MM.1S (cell line): ENCODE results near the gene DCAF4.
A peak's percentile ranks its signal among the peaks of the same experiment; 100 is the strongest.

Experiments
- DNase-seq: peaks from one replicate; pipeline ENCODE4 v3.0.0-alpha.2; 2015
- H2AFZ ChIP-seq: fragments of 300-600 bp; sonication (generic); 2 replicates; pipeline ENCODE4 v1.6.0; 2016; ENCODE audit warnings: antibody characterized with exemption, low read length
- H3F3A ChIP-seq: fragments of 300-600 bp; sonication (generic); 2 replicates; pipeline ENCODE4 v1.6.1; 2016; ENCODE audit warnings: mild to moderate bottlenecking, antibody characterized with exemption, low read length, moderate library complexity, mixed read lengths; ENCODE audit not compliant: insufficient read depth
- H3K27ac ChIP-seq: fragments of 300-600 bp; sonication (generic); 2 replicates; pipeline ENCODE4 v1.5.1; 2016; ENCODE audit warnings: mild to moderate bottlenecking, low read length
- H3K27me3 ChIP-seq: fragments of 300-600 bp; sonication (generic); replicated peaks from 2 replicates; pipeline ENCODE4 v1.6.0; 2016; ENCODE audit warnings: low read length; ENCODE audit not compliant: insufficient read depth
- H3K36me3 ChIP-seq: fragments of 300-600 bp; sonication (generic); replicated peaks from 2 replicates; pipeline ENCODE4 v1.6.1; 2016; ENCODE audit warnings: mild to moderate bottlenecking, low read length, mixed read lengths; ENCODE audit not compliant: insufficient read depth
- H3K4me1 ChIP-seq: fragments of 300-600 bp; sonication (generic); 2 replicates; pipeline ENCODE4 v1.6.1; 2016; ENCODE audit warnings: low read length, mixed read lengths
- H3K4me2 ChIP-seq: fragments of 300-600 bp; sonication (generic); 2 replicates; pipeline ENCODE4 v1.6.0; 2016; ENCODE audit warnings: low read depth, low read length
- H3K4me3 ChIP-seq: fragments of 300-600 bp; sonication (generic); 2 replicates; pipeline ENCODE4 v1.5.1; 2016; ENCODE audit warnings: low read length, mixed read lengths
- H3K79me2 ChIP-seq: fragments of 300-600 bp; sonication (generic); 2 replicates; pipeline ENCODE4 v1.6.1; 2016; ENCODE audit warnings: mixed run types, low read length, mixed read lengths
- H3K9ac ChIP-seq: fragments of 300-600 bp; sonication (generic); 2 replicates; pipeline ENCODE4 v1.6.1; 2016; ENCODE audit warnings: low read length, mixed read lengths
- H3K9me2 ChIP-seq: fragments of 300-600 bp; sonication (generic); replicated peaks from 2 replicates; pipeline ENCODE4 v1.6.1; 2016; ENCODE audit warnings: mild to moderate bottlenecking, low read length, mixed read lengths; ENCODE audit not compliant: insufficient read depth
- H3K9me3 ChIP-seq: fragments of 300-600 bp; sonication (generic); replicated peaks from 2 replicates; pipeline ENCODE4 v1.6.1; 2016; ENCODE audit warnings: mild to moderate bottlenecking, low read length, mixed read lengths; ENCODE audit not compliant: insufficient read depth
- H4K20me1 ChIP-seq: fragments of 300-600 bp; sonication (generic); 2 replicates; pipeline ENCODE4 v1.6.1; 2016; ENCODE audit warnings: mild to moderate bottlenecking, low read length, moderate library complexity, mixed read lengths; ENCODE audit not compliant: insufficient read depth
- CTCF ChIP-seq: fragments of 300-600 bp; sonication (generic); IDR thresholded peaks from 2 replicates; pipeline ENCODE4 v1.5.1; 2016; ENCODE audit warnings: antibody characterized with exemption, low read length, mixed read lengths
- EZH2 ChIP-seq: fragments of 300-600 bp; sonication (generic); optimal IDR thresholded peaks from 2 replicates; pipeline ENCODE3; 2017; ENCODE audit warnings: low read depth, mild to moderate bottlenecking, antibody characterized with exemption, low read length, mixed read lengths
- EZH2phosphoT487 ChIP-seq: fragments of 300-600 bp; sonication (generic); IDR thresholded peaks from 2 replicates; pipeline ENCODE4 v1.6.1; 2018; ENCODE audit warnings: antibody characterized with exemption, low read length

DCAF4 gene

DNA sequence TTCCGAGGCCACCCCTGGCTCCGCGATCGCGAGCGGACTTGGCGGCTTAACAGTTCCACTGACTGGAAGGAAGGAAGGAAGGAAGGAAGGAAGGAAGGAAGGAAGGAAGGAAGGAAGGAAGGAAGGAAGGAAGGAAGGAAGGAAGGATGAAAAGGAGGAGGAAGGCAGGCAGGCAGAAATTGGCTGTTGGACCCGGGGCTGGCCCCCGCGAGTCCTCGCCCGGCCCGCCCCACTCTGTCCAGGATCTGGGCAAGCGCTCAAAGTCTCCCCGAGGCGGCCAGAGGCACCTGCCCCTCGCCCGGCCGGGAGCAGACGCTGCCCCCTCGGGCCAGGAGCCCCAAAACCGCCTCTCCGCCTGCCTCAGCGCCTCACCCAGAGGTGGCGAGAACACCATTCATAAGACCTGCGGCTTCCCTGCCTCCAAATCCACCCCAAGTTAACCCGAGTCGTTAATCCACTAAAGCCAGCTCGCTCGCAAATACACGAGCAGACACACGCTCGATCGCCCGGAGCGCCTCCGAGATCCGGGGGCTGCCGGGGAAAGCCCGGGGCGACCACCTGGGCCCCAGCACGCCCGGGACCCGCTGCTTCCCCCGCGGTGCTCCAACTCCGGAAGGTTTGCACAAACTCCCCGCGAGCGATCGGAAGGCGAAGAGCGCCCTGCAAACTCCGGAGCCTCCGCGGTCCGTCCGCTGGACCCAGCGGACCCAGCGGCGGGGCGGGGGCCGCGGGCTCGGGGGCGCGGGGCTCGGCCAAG is 33.2 kb upstream of the DCAF4 start:
- peaks cover 18% of the 10 kb centered on the region; the same call in 1 of the 2 replicates for H3K4me1 ChIP-seq
- H3K9me2 ChIP-seq = no peaks in the 10 kb centered on the region
- H2AFZ ChIP-seq = peak overlapping the region; percentile 19; the same call in 1 of the 2 replicates
- H4K20me1 ChIP-seq = no peaks in the 10 kb centered on the region
- peak overlapping the region; percentile 78; the same call in 1 of the 2 replicates for H3K27ac ChIP-seq
- H3K4me3 ChIP-seq = peak overlapping the region; percentile 80
- TF ChIP-seq EZH2phosphoT487 (no peak), EZH2 (no peak), CTCF (no peak)
- DNase-seq = peak; percentile 15
- peak overlapping the region; percentile 88; the same call in 1 of the 2 replicates for H3K4me2 ChIP-seq
- H3K27me3 ChIP-seq = no peaks in the 10 kb centered on the region
- H3K36me3 ChIP-seq = no peaks in the 10 kb centered on the region
- H3K79me2 ChIP-seq = peaks cover 57% of the 10 kb centered on the region
- H3K9me3 ChIP-seq = no peaks in the 10 kb centered on the region
- peak overlapping the region; percentile 79 for H3K9ac ChIP-seq
- peaks cover 36% of the 10 kb centered on the region for H3F3A ChIP-seq

DNA sequence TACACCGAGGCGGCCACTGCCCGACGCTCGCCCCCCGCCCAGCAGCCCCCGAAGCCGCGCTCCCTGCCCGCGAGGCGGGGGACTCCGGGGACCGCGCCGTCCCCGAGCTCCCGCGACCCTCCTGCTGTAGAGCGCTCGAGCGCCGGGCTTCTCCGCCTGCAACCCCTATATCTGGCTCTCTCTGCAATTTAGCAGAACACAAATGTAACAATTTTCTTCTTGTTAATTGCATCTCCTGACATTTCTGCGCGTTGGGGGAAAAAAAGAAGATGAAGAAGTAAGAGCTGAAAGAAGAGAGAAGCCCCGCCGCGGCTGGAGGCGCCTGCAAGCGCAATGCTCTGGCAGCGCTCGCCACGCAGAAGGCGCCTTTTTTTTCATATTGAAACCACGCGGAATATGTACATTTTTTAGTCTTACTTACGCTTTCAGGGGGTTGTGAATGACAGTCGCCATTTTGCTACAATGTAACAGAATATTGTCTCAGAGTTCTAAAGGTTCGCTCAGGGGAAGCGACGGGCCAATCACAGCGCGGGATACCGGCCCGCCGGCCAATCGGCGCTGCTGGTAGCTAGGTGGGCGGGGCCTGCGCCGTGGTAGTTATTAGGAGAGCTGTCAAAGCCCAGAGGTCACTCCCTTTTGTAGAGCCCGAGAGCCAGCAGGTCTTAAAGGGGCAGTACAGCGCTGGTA is 32.5 kb upstream of the DCAF4 start, which contains the start of gene DPF3:
Gene DPF3 (minus strand): TSS at position 466 of the 687 bp plus-strand sequence. CDS start 13 bp downstream, at position 453.
- H3K4me1 ChIP-seq = peaks cover 12% of the 10 kb centered on the region; the same call in 1 of the 2 replicates
- H4K20me1 ChIP-seq = no peaks in the 10 kb centered on the region
- TF ChIP-seq CTCF = no peak
- DNase-seq = peak; percentile 92
- no peaks in the 10 kb centered on the region for H3K9me3 ChIP-seq
- H3K4me3 ChIP-seq = peak within 1 kb of the TSS; percentile 80
- H3K4me2 ChIP-seq = peak within 1 kb of the TSS; percentile 96
- peak within 1 kb of the TSS; percentile 58; the same call in 1 of the 2 replicates for H2AFZ ChIP-seq
- H3K9me2 ChIP-seq = no peaks in the 10 kb centered on the region
- peaks cover 30% of the 10 kb centered on the region for H3F3A ChIP-seq
- H3K27ac ChIP-seq = peak within 1 kb of the TSS; percentile 78; the same call in 1 of the 2 replicates
- no peaks in the 10 kb centered on the region for H3K27me3 ChIP-seq
- peaks cover 50% of the 10 kb centered on the region for H3K79me2 ChIP-seq
- H3K9ac ChIP-seq = peak within 1 kb of the TSS; percentile 79
- no peaks in the 10 kb centered on the region for H3K36me3 ChIP-seq

- Histone ChIP-seq H3K9me3 (no peaks in the 10 kb centered on the region), H3K4me3 (peak overlapping the region; percentile 69), H4K20me1 (no peaks in the 10 kb centered on the region), H3K9me2 (no peaks in the 10 kb centered on the region), H2AFZ (peak overlapping the region; percentile 58; the same call in 1 of the 2 replicates), H3F3A (peaks cover 25% of the 10 kb centered on the region), H3K79me2 (peaks cover 45% of the 10 kb centered on the region), H3K4me1 (0 out of 2 replicates have a peak, but pooled peaks cover 7% of the 10 kb centered on the region), H3K27me3 (no peaks in the 10 kb centered on the region), H3K36me3 (no peaks in the 10 kb centered on the region), H3K27ac (no peak overlapping the region), H3K9ac (peak overlapping the region; percentile 50; the same call in 1 of the 2 replicates), H3K4me2 (peak overlapping the region; percentile 96)
- DNase-seq = no peak
- TF ChIP-seq EZH2 (no peak), CTCF (no peak), EZH2phosphoT487 (no peak)
Observed at GRCh38 chr14:72894323-72894622, 32.0 kb upstream of the DCAF4 start.
